ENCODE results near the gene SERPINB1.
"Not testable (repeated sequence)": the region's sequence is repeated elsewhere in the genome, so short reads cannot be mapped to it uniquely, and the experiment has no call there.

The SERPINB1 gene

DNA sequence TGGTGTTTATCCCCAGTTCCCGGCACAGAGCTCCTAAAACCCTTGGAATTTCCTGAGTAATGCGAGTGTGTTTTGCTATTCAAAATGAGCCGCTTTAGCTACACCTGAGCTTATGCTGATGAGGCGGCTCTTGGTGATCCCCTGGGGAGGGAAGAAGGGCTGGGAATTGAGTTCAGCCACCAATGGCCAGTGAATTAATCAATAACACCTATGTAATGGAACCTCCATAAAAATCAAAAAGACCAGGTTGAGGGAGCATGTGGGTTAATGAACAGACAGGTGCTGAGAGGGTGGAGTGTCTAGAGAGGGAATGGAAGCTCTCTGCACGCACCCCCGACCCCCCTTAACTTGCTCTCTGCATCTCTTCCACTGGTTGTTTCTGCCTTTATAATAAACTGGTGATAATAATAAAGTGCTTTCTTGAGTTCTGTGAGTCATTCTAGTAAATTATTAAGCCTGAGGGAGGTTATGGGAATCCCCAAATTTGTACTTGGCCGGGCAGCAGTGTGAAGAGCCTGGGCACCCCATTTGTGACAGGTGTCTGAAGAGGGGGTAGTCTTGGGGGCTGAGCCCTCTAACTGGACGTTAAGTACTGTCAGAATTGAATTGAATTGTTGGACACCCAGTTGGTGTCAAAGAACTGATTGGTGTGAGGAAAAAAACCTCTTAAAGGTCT, 24.6 kb upstream of the SERPINB1 start:
- in situ Hi-C loops (cut with MboI; ENCODE audit: low sequenced_read_pairs), result no loop called here

DNA sequence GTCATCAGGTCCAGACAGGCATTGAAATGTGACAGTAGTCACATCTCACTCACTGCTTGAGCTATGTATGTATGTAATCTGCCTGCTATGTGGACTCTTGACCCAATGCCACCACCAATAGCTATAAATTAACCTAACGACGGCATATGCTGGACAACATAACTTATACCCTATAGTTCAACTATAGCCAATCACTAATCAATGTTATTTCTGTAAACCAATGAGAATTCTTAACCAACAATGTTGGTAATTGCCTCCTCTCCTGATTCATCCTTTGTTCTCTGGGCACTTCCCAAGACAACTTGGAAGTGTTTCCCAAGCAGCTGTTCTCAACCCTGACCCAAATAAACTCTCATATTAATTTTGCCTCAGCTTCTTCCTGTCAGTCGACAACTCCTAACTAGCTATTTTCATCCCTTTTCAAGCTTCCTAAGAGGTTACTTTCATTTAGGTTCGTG, 24.1 kb upstream of the SERPINB1 start:
- in situ Hi-C loops (cut with MboI; ENCODE audit: low sequenced_read_pairs), result no loop called here

GRCh38 chr6:2865270-2865669, 23.6 kb upstream of the SERPINB1 start:
- in situ Hi-C loops (cut with MboI; ENCODE audit: low sequenced_read_pairs), result no loop called here

DNA sequence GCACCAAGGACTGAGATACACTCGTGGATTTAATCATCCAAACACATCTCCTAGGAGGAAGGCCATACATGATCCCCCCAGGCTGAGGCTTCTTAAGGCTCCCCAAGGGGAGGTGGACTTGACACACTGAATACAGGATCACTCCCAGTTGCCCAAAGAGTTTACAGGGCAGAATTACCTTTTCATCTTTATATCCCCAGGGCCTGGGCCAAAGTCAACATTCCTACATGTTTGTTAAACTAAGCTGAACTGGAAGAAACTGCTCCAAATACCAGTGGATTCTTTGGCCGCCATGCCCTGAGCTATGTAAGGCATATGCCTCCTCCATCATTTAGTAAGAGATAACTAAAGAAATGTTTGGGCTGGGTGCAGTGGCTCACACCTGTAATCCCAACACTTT, 22.2 kb upstream of the SERPINB1 start:
- in situ Hi-C loops (cut with MboI; ENCODE audit: low sequenced_read_pairs), result no loop called here

DNA sequence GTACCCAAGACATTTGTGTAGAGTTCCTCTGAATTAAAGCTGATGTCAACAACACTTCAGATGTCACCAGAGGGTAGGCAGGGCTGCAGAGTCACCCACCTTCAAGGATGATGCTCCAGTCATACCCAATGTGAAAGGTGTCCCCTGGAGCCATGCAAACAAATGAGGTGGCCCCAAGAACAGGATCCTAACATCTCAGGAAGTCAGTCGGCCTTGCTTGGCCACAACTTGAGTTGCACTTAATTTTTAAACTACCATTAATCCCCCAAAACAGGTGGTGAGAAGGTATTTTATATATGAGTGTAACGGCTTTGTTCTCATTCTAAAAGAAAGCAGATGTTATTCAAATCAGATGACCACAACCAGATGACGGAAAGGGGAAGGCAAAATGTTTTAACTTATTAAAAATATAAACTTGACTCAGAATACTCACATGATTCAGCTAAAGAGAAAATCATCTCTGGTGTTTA, 21.1 kb upstream of the SERPINB1 start:
- in situ Hi-C loops (cut with MboI; ENCODE audit: low sequenced_read_pairs), result no loop called here

- in situ Hi-C loops (cut with MboI; ENCODE audit: low sequenced_read_pairs), result no loop called here
Measured at GRCh38 chr6:2861822-2862164, 20.1 kb upstream of the SERPINB1 start.

GRCh38 chr6:2861060-2861821, 19.6 kb upstream of the SERPINB1 start:
- in situ Hi-C loops (cut with MboI; ENCODE audit: low sequenced_read_pairs), result no loop called here

DNA sequence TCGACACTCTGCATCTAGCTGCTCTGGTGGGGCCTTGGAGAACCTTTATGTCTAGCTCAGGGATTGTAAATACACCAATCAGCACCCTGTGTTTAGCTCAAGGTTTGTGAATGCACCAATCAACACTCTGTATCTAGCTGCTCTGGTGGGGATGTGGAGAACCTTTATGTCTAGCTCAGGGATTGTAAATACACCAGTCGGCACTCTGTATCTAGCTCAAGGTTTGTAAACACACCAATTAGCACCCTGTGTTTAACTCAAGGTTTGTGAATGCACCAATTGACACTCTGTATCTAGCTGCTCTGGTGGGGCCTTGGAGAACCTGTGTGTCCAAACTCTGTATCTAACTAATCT, 19.0 kb upstream of the SERPINB1 start:
- in situ Hi-C loops (cut with MboI; ENCODE audit: low sequenced_read_pairs), result not testable (repeated sequence)

DNA sequence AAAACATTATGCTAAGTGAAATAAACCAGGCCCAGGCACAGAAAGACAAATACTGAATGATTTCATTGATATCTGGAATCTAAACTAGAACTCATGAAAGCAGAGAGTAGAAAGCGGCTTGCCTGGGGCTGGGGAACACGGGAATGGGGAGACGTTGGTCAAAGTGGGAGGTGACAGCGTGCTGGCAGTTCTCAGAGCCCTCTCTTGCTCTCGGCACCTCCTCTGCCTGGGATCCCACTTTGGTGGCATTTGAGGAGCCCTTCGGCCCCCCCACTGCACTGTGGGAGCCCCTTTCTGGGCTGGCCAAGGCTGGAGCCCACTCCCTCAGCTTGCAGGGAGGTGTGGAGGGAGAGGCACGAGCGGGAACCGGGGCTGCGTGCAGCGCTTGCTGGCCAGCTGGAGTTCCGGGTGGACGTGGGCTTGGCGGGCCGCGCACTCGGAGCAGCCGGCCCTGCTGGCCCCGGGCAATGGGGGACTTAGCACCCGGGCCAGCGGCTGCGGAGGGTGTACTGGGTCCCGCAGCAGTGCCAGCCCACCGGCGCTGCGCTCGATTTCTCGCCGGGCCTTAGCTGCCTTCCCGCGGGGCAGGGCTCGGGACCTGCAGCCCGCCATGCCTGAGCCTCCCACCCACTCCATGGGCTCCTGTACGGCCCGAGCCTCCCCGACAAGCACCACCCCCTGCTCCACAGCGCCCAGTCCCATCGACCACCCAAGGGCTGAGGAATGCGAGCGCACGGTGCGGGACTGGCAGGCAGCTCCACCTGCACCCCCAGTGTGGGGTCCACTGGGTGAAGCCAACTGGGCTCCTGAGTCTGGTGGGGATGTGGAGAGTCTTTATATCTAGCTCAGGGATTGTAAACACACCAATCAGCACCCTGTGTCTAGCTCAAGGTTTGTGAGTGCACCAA, 18.4 kb upstream of the SERPINB1 start:
- in situ Hi-C loops (cut with MboI; ENCODE audit: low sequenced_read_pairs), result not testable (repeated sequence)

DNA sequence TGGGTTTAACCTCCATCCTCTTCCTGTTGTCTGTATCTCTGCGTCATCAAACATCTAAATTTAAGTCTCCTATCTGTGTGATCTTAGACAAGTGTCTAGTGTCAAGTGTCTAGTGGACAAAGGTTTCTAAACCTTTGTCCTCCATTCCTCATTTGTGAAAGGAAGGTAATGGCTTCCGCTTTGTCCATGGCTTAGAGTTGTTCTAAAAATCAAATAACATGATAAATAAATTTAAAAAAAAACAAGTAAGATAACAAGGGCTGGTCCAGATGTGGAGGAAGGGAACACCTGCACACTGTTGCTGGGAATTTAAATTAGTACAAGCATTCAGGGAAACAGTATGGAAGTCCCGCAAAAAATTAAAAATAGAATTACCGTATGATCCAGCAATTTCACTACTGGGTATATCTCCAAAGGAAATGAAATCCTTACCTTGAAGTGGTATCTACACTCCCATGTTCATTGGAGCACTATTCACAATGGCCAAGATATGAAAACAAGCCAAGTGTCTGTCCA, 17.6 kb upstream of the SERPINB1 start:
- in situ Hi-C loops (cut with MboI; ENCODE audit: low sequenced_read_pairs), result no loop called here

GRCh38 chr6:2857580-2858337, 16.1 kb upstream of the SERPINB1 start:
- in situ Hi-C loops (cut with MboI; ENCODE audit: low sequenced_read_pairs), result no loop called here

- in situ Hi-C loops (cut with MboI; ENCODE audit: low sequenced_read_pairs), result no loop called here
Measured at GRCh38 chr6:2857185-2857579, 15.5 kb upstream of the SERPINB1 start.

DNA sequence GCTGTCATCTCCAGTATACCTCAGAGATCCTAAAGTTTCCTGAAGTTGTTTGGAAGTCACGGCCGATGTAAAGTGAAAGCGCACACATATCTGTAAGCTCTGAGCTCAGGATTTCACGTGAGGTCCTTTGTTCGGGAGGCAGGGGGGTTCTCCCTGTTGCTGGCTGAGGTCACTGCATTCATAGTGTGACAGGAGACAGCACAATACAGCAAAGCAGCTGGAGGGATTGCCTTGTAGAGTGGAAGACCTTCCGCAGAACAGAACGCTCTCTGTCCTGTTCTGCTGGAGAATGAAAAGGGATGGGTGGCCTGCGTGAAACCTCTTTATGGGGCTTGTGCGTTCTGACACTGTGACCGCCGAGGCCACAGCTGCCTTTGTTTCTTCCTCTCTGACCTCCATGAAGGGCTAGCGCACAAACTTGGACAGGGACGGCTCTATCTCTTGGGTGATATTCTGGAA, 13.4 kb upstream of the SERPINB1 start:
- in situ Hi-C loops (cut with MboI; ENCODE audit: low sequenced_read_pairs), result no loop called here

DNA sequence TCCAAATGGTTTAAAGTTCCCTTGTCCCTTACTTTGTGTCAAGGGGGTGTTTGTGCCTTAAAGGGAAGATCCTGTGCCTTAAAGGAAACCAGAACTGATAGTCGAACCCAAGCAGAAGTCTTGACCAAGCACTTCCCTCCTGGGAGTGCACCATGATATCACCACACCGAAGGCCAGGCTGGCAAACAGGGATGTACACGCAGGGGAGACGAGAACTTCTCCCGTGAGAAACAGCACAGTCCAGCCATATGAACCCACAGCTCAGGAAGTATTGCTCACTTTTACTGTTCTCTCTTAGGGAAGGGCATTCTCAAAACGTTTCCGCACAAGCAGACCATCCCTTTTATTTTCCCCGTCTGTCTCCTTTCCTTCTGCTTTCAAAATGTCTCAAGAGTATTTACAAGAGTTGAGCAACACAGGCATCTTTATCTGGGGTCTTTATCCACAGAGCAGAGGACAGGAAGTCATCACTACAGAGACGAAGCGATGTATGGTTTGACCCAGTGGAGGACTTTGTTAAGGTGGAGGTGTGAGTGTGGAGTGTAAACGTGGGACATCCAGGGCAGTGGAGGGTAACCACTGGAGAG, 12.8 kb upstream of the SERPINB1 start:
- in situ Hi-C loops (cut with MboI; ENCODE audit: low sequenced_read_pairs), result no loop called here

DNA sequence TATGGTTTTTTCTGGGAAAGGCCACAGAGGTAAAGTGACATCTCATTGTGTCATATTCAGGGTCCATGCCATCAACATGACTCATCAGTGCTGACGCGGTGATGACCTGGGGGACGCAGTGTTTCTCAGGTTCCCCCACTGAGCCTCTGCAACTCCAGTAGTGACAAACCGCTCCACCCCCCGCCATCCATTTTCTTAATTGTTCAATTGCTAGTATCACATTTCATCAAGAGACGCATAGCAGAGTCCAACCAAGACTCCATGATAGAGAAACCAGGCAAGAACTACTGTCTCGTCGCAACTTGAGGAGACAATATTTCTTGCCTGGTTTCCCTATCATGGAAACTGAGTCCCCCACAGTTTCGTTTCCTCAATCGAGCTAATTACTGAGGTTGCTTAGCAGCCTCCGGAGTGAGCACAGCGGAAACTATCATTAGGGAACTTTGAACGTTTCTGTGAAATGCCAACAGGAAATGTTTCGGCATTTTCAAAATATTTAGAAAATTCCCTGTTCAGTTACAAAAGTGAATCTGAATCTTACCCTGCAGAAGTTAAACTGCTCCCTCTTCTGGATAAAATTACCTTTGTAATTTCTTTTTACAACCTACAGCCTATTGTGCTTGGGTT, 12.2 kb upstream of the SERPINB1 start:
- in situ Hi-C loops (cut with MboI; ENCODE audit: low sequenced_read_pairs), result no loop called here

GRCh38 chr6:2853378-2853768, 11.7 kb upstream of the SERPINB1 start:
- in situ Hi-C loops (cut with MboI; ENCODE audit: low sequenced_read_pairs), result not testable (repeated sequence)

DNA sequence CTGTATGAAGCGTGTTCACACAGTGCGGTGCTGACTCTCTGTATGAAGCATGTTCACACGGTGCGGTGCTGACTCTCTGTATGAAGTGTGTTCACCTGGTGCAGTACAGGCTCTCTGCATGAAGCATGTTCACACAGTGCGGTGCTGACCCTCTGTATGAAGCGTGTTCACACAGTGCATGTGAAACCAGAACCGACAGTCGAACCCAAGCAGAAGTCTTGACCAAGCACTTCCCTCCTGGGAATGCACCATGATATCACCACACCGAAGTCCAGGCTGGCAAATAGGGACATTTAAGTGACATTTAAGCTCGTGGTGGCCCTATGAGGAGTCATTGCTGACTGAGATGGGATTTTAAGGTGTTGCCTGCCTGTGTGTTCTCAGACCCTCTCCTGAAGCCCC, 11.3 kb upstream of the SERPINB1 start:
- in situ Hi-C loops (cut with MboI; ENCODE audit: low sequenced_read_pairs), result no loop called here

DNA sequence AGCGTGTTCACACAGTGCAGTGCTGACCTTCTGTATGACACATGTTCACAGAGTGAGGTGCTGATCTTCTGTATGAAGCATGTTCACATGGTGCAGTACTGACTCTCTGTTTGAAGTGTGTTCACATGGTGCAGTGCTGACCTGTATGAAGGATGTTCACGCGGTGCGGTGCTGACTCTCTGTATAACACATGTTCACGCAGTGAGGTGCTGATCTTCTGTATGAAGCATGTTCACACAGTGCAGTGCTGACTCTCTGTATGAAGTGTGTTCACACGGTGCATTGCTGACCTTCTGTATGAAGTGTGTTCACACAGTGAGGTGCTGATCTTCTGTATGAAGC, 10.8 kb upstream of the SERPINB1 start:
- in situ Hi-C loops (cut with MboI; ENCODE audit: low sequenced_read_pairs), result no loop called here

DNA sequence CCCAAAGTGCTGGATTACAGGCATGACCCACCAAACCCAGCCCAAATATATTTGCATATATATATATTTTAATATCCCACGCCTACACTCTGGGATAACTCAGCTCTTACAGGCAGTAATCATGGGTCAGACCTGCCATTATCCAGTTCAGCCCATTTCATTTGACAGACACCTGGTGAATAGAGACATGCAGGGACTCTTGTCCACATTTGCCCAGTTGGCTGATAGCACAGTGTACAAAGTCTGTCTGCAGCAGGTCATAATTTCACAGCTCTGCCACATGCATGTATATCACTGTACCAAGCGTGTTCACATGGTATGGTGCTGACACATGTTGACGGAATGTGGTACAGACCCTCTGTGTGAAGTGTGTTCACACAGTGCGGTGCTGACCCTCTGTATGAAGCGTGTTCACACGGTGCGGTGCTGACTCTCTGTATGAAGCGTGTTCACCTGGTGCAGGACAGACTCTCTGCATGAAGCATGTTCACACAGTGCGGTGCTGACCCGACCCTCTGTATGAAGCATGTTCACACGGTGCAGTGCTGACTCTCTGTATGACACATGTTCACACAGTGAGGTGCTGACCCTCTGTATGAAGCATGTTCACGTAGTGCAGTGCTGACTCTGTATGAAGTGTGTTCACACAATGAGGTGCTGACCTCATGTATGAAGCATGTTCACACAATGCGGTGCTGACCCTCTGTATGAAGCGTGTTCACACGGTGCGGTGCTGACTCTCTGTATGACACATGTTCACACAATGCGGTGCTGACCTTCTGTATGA, 10.3 kb upstream of the SERPINB1 start:
- in situ Hi-C loops (cut with MboI; ENCODE audit: low sequenced_read_pairs), result no loop called here

Data from HL-60/S4 treated with retinoic acid at 250 ng/mL for 4 days and 3 days (cell line).